GM12872 (cell line): Measurements from ENCODE around the gene SFSWAP.

Experiments
- CTCF ChIP-seq: IDR thresholded peaks from 3 replicates; pipeline ENCODE4 v1.5.1; 2011; ENCODE audit warnings: low read depth, mild to moderate bottlenecking, low read length, moderate library complexity; ENCODE audit not compliant: insufficient read depth

Gene SFSWAP

GRCh38 chr12:131801254-131801866 lies 90.5 kb downstream of the SFSWAP start:
- TF ChIP-seq CTCF = no peak

- no peak for TF ChIP-seq CTCF
These were observed 93.2 kb downstream of the SFSWAP start for GRCh38 chr12:131803961-131804521.

GRCh38 chr12:131805421-131805820 lies 94.5 kb downstream of the SFSWAP start:
- TF ChIP-seq CTCF = no peak

- no peak for TF ChIP-seq CTCF
These were observed 95.8 kb downstream of the SFSWAP start for GRCh38 chr12:131806674-131807073.

- TF ChIP-seq CTCF = no peak
These were observed 98.0 kb downstream of the SFSWAP start for GRCh38 chr12:131808744-131809371.

GRCh38 chr12:131810726-131811125 lies 99.8 kb downstream of the SFSWAP start:
- TF ChIP-seq CTCF = no peak

- TF ChIP-seq CTCF = no peak
These were observed 104.2 kb downstream of the SFSWAP start for GRCh38 chr12:131815131-131815530.
